C4-2B (cell line): Measurements from ENCODE around the gene RAPGEF6.

Experiments used
- CTCF ChIP-seq: fragments of 450-650 bp; conservative IDR thresholded peaks from 2 replicates; pipeline ENCODE4 v1.5.1; 2017; ENCODE audit warnings: mild to moderate bottlenecking
- ZFX ChIP-seq: fragments of 450-650 bp; IDR thresholded peaks from 2 replicates; pipeline ENCODE4 v1.6.1; 2017

- TF ChIP-seq CTCF = no peak
- TF ChIP-seq ZFX = no peak
Measured at GRCh38 chr5:131679911-131680310, 44.9 kb upstream of the RAPGEF6 start.
